NAMALWA (cell line): ENCODE measurements around the gene RCN2.
"Not testable (repeated sequence)": the region's sequence is repeated elsewhere in the genome, so short reads cannot be mapped to it uniquely, and the experiment has no call there.

Experiments
- DNase-seq: peaks from one replicate; pipeline ENCODE4 v3.0.0-alpha.2; 2015; ENCODE audit warnings: low spot score

RCN2 gene

GRCh38 chr15:76931397-76932134 lies at the start of gene RCN2:
TSS of gene RCN2 (plus strand) at chr15:76931749. CDS start at chr15:76931842, 93 bp downstream.
- peak; percentile 93 for DNase-seq

- DNase-seq, result no peak
Measured at GRCh38 chr15:76885212-76885611, 46.3 kb upstream of the RCN2 start.

GRCh38 chr15:76887280-76888141 lies 44.0 kb upstream of the RCN2 start:
- DNase-seq, result not testable (repeated sequence)

- DNase-seq, result not testable (repeated sequence)
Measured at GRCh38 chr15:76892836-76893235, 38.7 kb upstream of the RCN2 start.

- DNase-seq, result no peak
Measured at GRCh38 chr15:76894174-76894573, 37.4 kb upstream of the RCN2 start.

- no peak for DNase-seq
Measured at GRCh38 chr15:76898102-76898501, 33.4 kb upstream of the RCN2 start.

- not testable (repeated sequence) for DNase-seq
Measured at GRCh38 chr15:76899176-76899930, 32.2 kb upstream of the RCN2 start.

GRCh38 chr15:76899931-76900310 lies 31.6 kb upstream of the RCN2 start:
- DNase-seq, result not testable (repeated sequence)

GRCh38 chr15:76901965-76902364 lies 29.6 kb upstream of the RCN2 start:
- no peak for DNase-seq

- DNase-seq, result peak; percentile 60
Measured at GRCh38 chr15:76903251-76903681, 28.3 kb upstream of the RCN2 start.

- DNase-seq, result peak; percentile 58
Measured at GRCh38 chr15:76904461-76905012, 27.0 kb upstream of the RCN2 start.

GRCh38 chr15:76905013-76905839 lies 26.3 kb upstream of the RCN2 start, which contains the start of gene SCAPER:
TSS of gene SCAPER (minus strand) at chr15:76905340. CDS start at chr15:76883817, 21,523 bp downstream.
- DNase-seq, result peak; percentile 91

GRCh38 chr15:76905855-76906254 lies 25.7 kb upstream of the RCN2 start:
- no peak for DNase-seq

- DNase-seq, result no peak
Measured at GRCh38 chr15:76912430-76912829, 19.1 kb upstream of the RCN2 start.

GRCh38 chr15:76913737-76914136 lies 17.8 kb upstream of the RCN2 start:
- DNase-seq, result no peak

GRCh38 chr15:76916369-76916768 lies 15.2 kb upstream of the RCN2 start:
- DNase-seq, result no peak

- DNase-seq, result no peak
Measured at GRCh38 chr15:76928201-76928600, 3.3 kb upstream of the RCN2 start.

GRCh38 chr15:76929011-76929760 lies 2.4 kb upstream of the RCN2 start:
- no peak for DNase-seq

GRCh38 chr15:76930831-76931396 lies 635 bp upstream of the RCN2 start:
- DNase-seq, result no peak
